ENCODE data around the gene MDN1.
"Not testable (repeated sequence)": the region's sequence is repeated elsewhere in the genome, so short reads cannot be mapped to it uniquely, and the experiment has no call there.

MDN1 gene

DNA sequence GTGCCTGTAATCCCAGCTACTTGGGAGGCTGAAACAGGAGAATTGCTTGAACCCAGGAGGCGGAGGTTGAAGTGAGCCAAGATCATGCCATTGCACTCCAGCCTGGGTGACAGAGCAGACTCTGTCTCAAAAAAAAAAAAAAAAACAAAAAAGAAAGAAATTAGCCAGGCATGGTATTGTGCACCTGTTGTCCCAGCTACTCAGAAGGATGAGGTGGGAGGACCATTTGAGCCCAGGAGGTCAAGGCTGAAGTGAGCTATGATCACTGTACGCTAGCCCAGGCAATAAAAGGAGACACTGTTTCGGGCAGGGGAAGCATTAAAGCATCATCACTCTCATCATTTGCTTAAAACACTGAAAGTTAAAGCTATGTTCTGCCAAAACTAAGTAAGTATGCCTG is 6.2 kb downstream of the MDN1 start:
- DNase-seq (ENCODE audit: low read depth in 2 of 2) = not testable (repeated sequence)

DNA sequence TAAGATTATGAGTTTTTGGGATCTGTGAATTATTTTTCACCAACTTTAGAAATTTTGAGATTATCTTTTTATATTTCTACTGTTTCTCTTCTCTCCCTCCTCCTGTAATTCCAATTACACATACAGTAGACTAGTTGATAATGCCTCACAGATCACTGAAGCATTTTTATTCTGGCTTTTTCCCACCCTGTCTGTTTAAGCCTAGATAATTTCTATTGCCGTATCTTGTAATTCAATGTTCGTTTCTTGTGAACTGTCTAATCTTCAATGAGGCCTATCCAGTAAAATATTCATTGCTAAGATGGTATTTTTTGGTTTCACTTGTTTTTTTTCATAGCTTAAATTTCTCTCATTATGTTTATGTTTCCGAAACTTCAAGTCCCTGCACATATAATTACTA is 12.0 kb downstream of the MDN1 start:
- DNase-seq (ENCODE audit: low read depth in 2 of 2) = no peak

GRCh38 chr6:89805814-89806371 is 13.7 kb downstream of the MDN1 start:
- no peak for DNase-seq (ENCODE audit: low read depth in 2 of 2)

DNA sequence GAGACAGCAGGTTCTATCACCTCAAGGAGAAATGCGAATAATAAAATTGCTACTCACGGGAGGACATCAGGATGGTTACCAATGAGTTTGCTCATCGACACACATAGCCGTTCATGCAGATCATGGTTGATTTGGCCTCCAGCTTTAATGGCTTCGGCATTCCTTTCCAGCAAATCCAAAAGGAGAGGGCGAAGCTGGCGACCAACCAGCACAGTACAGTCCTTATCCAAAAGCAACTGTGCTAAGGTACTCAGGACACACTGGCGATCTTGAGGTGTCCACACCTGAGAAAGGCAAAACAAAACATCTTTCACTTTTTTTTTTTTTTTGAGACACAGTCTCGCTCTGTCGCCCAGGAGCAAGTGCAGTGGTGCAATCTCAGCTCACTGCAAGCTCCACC is 16.3 kb downstream of the MDN1 start:
- no peak for DNase-seq (ENCODE audit: low read depth in 2 of 2)

- no peak for DNase-seq (ENCODE audit: low read depth in 2 of 2)
Measured at GRCh38 chr6:89799756-89800155, 19.8 kb downstream of the MDN1 start.

DNA sequence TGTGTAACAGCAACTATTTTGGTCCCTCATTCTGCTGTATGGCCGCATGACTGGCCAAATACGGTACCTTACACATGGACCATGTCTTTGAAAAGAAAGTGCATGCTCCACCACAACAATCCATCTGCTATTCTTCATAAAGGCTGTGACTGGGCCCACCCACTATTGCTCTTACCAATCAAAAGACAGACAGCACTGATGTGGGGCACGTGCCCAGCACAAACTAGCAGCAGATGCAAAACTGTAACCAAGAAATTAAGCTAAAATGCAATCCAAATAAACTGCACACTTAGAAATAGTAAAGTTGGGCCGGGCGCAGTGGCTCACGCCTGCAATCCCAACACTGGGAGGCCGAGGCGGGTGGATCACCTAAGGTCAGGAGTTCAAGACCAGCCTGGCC is 20.5 kb downstream of the MDN1 start:
- DNase-seq (ENCODE audit: low read depth in 2 of 2) = no peak

- DNase-seq (ENCODE audit: low read depth in 2 of 2) = no peak
Measured at GRCh38 chr6:89797317-89797716, 22.3 kb downstream of the MDN1 start.

DNA sequence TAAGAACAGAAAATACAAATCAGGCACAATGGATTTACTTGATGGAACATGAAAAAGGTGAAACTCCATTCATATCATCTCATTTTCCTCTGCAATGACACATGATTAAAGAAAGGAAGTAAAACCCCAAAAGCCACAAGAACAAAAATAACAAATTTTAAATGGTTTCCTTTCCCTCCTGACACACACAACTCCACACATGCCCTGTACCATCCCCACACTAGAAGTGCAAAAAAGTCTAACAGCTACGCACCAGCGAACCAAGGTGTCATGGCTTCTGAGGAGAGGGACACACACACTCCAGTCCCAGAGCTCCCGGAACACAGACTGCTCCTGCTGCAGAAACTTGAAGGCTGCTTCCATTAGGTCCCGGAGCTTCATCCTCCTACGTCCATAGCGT is 25.3 kb downstream of the MDN1 start:
- DNase-seq (ENCODE audit: low read depth in 2 of 2) = no peak

- no peak for DNase-seq (ENCODE audit: low read depth in 2 of 2)
Measured at GRCh38 chr6:89793586-89793985, 26.0 kb downstream of the MDN1 start.

- no peak for DNase-seq (ENCODE audit: low read depth in 2 of 2)
Measured at GRCh38 chr6:89792881-89793280, 26.7 kb downstream of the MDN1 start.

DNA sequence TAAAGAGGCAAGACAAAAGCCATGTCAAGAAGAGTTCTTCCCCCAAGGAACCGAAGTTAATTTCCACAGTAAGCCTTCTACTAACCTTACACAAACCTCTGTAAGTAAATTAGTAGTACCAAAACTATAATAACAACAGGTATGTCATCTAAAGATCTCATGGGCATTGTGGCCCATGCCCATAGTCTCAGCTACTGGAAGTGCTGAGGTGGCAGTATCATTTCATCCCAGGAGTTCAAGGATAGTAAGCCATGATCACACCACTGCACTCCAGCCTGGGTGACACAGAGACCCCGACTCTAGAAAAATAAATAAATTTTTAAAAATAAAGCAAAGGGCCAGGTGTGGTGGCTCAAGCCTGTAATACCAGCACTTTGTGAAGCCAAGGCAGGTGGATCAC is 29.2 kb downstream of the MDN1 start:
- no peak for DNase-seq (ENCODE audit: low read depth in 2 of 2)

DNA sequence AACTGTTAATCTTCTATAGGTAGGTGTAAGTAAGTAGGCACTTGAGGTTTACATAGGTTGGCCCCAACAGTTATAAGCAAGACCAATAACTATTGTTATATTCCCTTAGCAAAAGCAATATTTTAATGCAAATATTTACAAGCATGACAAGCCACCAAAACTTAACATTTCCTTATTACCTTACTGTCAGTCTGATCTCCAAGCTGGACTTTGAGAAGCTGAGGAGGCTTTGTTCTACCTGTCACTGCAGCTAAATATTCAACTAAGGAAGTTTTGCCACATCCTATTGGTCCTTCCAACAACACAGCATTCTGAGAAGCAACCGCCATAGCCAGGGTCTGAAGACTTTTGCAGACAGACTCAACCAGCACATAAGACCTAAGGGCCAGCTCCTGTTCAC is 29.6 kb downstream of the MDN1 start:
- DNase-seq (ENCODE audit: low read depth in 2 of 2) = no peak

DNA sequence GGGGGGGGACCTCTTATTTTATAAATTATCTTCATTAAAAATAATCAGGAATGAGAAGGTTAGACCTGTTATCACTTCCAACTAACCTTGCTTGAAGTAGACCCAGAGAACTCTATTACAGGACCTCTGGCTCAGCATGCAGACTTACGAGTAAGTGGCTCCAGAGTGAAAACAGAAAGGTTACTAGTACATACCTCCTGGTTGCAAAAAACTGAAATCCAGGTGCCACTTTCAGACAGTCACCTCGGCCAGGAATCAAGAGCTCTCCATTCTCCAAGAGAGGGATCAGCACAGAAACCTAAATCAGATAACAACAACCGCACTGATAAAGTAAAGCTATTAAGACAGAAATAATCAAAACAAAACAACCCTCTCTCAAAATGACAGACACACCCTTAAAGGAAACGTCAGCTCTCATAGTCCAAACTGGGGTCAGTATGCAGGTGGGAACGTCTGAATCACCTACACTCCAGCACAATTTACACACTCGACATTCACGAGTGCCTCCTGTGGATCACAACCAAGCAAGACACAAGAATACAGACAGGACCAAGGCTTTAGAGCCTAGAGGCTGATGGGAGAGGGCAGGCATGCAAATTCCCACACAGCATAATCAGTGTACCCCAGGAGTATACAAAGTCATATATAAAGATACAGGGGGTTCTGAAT is 31.8 kb downstream of the MDN1 start:
- no peak for DNase-seq (ENCODE audit: low read depth in 2 of 2)

DNA sequence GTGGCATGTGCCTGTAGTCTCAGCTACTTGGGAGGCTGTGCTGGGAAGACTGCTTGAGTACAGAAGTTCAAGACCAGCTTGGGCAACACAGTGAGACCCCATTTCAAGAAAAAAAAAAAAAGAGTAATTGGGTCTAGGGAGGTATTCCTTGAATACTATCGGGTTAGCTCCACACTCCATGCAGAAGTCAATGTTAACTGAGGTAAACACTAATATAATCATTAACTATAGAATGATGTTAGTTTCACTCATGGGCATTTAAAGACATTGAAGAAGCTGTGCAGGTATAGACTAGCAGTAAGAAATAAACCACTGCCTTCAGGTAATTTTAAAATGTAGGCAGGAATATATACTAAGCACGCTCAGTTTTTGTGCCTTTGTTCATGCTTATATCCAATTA is 32.6 kb downstream of the MDN1 start:
- no peak for DNase-seq (ENCODE audit: low read depth in 2 of 2)

- DNase-seq (ENCODE audit: low read depth in 2 of 2) = no peak
Measured at GRCh38 chr6:89784838-89785237, 34.8 kb downstream of the MDN1 start.

GRCh38 chr6:89783293-89783692 is 36.3 kb downstream of the MDN1 start:
- DNase-seq (ENCODE audit: low read depth in 2 of 2) = not testable (repeated sequence)

DNA sequence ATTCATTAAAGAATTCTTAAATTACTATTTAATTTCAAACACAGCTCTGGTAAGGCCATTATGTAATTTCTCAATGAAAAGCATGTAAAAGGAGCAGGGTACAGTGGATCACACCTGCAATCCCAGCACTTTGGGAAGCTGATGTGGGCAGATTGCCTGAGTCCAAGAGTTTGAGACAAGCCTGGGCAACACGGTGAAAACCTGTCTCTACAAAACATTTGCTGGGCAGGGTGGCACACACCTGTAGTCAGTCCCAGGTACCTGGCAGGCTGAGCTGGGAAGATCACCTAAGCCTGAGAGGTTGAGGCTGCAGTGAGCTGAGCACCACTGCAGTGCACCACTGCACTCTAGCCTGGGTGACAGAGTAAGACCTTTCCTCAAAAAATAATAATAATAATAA is 37.4 kb downstream of the MDN1 start:
- DNase-seq (ENCODE audit: low read depth in 2 of 2) = no peak

GRCh38 chr6:89781070-89782034 is 38.2 kb downstream of the MDN1 start:
- DNase-seq (ENCODE audit: low read depth in 2 of 2) = no peak

- DNase-seq (ENCODE audit: low read depth in 2 of 2) = no peak
Measured at GRCh38 chr6:89777455-89777854, 42.1 kb downstream of the MDN1 start.

DNA sequence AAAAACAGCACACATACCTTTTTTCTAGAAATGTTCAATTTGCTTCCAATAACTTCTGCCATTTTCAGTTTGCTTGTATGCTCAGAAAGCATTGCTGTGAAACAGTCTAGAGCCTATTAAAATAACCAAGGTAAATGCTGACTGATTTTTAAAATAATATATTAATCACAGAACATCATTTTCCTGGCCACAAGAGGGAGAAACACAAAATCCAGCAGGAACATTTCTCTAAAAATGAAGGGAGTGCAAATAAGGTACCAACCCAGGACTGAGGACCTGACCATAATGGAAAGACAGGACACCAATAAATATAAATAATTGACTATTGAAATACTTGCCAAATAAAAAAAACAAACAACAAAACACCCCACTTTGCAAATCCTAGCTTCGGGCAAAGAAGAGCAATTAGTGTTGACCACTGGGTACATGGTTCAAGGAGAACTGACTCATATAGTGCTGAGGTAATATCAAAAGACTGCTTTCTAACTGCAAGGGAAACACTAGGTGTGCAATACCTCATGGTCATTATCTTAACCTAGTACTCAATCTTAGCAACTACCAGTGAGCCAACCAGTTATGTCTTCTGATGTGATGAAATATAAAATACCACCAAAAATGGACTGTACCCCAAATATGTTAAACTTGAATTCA is 42.9 kb downstream of the MDN1 start:
- DNase-seq (ENCODE audit: low read depth in 2 of 2) = no peak

DNA sequence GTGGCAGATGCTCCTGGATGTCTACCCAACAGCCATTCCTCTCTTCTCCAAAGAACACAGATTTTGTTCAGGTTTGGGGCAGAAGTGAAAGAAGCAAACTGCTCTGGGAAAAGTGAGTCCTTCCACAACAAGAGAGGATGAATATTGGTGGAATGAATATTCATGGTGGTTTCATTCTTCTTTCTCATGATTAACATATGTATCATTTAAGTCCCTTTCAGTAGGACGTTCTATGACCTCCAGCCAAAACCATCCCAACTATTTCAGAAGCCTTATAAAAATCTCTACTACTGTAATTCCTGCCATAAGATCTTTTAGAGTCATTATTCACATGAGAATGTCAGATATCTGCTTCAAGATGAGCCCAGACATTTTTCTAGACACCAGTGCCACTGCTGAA is 44.4 kb downstream of the MDN1 start:
- DNase-seq (ENCODE audit: low read depth in 2 of 2) = no peak

GRCh38 chr6:89769572-89769971 is 50.0 kb downstream of the MDN1 start:
- no peak for DNase-seq (ENCODE audit: low read depth in 2 of 2)
